ENCODE results near the gene GP9.

DNA sequence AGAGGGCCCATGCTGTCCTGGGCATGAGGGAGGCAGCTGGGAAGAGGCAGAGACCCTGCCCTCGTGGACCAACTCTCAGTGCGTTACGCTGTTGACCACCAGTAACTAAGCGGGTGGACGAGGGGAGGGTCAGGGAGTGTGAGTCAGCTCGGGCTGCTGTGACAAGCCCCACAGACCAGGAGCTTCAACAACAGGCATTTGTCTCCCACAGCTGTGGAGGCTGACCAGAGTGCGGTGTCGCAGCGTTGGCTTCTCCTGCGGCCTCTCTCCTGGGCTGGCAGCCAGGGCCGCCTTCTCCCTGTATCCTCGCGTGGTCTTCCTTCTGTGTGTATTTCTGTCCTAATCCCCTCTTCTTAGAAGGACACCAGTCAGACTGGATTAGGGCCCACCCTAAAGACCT is 46.4 kb upstream of the GP9 start:
- TF ChIP-seq POLR2A (IDR thresholded peaks at IDR 0.05; ENCODE audit: low read depth) (no peak), EP300 (IDR thresholded peaks at IDR 0.05) (no peak)
